Ectodermal cell (in vitro differentiated cells): ENCODE data around the gene ZNF202.

Experiments used
- H3K27ac ChIP-seq: 2 replicates; pipeline ENCODE4 v1.7.0; 2013; ENCODE audit warnings: mild to moderate bottlenecking, low read depth, low read length; ENCODE audit not compliant: insufficient read depth, poor library complexity, severe bottlenecking
- H3K27me3 ChIP-seq: 2 replicates; pipeline ENCODE4 v1.7.0; 2013; ENCODE audit warnings: mild to moderate bottlenecking, low read length; ENCODE audit not compliant: insufficient read depth, control insufficient read depth, poor library complexity, severe bottlenecking
- H3K36me3 ChIP-seq: one replicate; pipeline ENCODE4 v1.7.0; 2013; ENCODE audit warnings: low read length; ENCODE audit not compliant: control insufficient read depth, insufficient read depth
- H3K4me1 ChIP-seq: one replicate; pipeline ENCODE4 v1.7.0; 2013; ENCODE audit warnings: low read length; ENCODE audit not compliant: control insufficient read depth, insufficient read depth
- H3K4me3 ChIP-seq: 2 replicates; pipeline ENCODE4 v1.7.0; 2013; ENCODE audit warnings: low read depth, low read length, control low read depth; ENCODE audit not compliant: insufficient read depth
- H3K9me3 ChIP-seq: 2 replicates; pipeline ENCODE4 v1.7.0; 2013; ENCODE audit warnings: mild to moderate bottlenecking, low read length, moderate library complexity; ENCODE audit not compliant: control insufficient read depth
- WGBS, 2 experiments: methylation state at CpG; one replicate each; pipeline ENCODE4 v1.1.7; 2013; ENCODE audit warnings: missing lambda C conversion rate in 2 of 2; 5-methylcytosine and 5-hydroxymethylcytosine counted together

Gene ZNF202

DNA sequence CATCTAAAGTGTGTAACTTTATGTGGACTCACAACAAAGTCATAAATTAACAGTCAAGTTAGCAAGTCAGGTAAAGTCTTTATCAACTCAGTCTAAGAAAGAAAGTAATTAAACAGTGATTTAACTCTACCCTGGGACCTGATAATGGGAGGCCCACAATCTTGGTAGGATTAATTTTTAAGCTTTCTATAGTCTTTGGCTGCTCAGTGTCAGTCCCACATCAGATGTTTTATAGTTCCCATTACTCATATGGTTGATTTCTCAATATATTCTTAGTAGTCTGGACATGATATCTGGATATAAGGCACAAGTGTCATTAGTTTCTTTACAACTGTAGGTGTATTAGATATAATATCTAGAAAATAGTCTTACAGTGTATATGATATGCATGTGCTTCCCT, 48.5 kb downstream of the ZNF202 start:
- Histone ChIP-seq H3K36me3 (no peaks in the 10 kb centered on the region), H3K4me1 (no peaks in the 10 kb centered on the region), H3K27ac (no peak overlapping the region), H3K27me3 (no peaks in the 10 kb centered on the region), H3K9me3 (no peaks in the 10 kb centered on the region), H3K4me3 (no peak overlapping the region)

DNA sequence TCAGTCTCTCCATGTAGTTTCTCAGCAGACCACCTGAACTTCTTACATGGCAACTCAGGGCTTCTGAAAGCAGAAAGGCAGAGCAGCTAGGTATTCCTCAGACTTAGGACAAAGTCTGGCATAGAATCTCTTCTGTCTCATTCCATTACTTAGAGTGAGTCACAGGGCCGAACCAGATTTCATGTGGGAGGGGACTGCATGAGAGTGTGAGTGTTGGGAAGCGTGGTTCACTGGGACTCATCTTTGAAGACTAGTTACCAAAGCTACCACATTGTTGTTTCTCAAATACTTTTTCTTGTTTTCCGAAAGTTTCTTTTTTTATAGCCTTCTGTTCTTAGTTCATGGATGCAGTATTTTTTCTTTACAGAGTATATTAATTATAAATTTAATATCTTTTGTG, 51.0 kb downstream of the ZNF202 start:
- Histone ChIP-seq H3K4me1 (no peaks in the 10 kb centered on the region), H3K36me3 (no peaks in the 10 kb centered on the region), H3K9me3 (no peaks in the 10 kb centered on the region), H3K27ac (no peak overlapping the region), H3K4me3 (no peak overlapping the region), H3K27me3 (no peaks in the 10 kb centered on the region)
- WGBS, 2 experiments: 71 to 84% methylated on average over 2 of the region's 3 CpGs

DNA sequence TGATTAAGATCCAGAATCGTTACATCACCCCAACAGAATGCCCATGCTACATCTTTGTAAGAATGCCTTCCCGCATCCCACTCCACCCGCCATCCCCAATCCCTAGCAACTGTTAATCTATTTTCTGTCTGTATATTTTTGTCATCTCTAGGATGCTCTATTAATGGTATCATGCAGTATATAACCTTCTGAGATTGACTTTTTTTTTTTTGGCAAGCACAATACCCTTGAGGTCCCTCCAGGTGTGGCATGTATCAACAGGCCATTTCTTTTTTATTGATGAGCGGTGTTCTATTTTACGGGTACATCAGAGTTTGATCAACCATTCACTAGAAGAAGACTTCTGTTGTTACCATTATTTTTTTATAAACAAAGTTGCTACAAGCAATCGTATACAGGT, 56.9 kb downstream of the ZNF202 start:
- Histone ChIP-seq H3K4me1 (peaks cover 5% of the 10 kb centered on the region), H3K9me3 (no peaks in the 10 kb centered on the region), H3K27ac (no peak overlapping the region), H3K4me3 (no peak overlapping the region), H3K27me3 (no peaks in the 10 kb centered on the region), H3K36me3 (no peaks in the 10 kb centered on the region)
- 95 to 98% methylated on average over 5 to 6 of the region's 6 CpGs for WGBS, 2 experiments

- Histone ChIP-seq H3K27me3 (no peaks in the 10 kb centered on the region), H3K36me3 (no peaks in the 10 kb centered on the region), H3K4me3 (no peak overlapping the region), H3K27ac (no peak overlapping the region), H3K4me1 (peaks cover 5% of the 10 kb centered on the region), H3K9me3 (no peaks in the 10 kb centered on the region)
- WGBS, 2 experiments: 86% methylated on average over 8 of the region's 8 CpGs
These were observed 57.9 kb downstream of the ZNF202 start for GRCh38 chr11:123683428-123684170.

DNA sequence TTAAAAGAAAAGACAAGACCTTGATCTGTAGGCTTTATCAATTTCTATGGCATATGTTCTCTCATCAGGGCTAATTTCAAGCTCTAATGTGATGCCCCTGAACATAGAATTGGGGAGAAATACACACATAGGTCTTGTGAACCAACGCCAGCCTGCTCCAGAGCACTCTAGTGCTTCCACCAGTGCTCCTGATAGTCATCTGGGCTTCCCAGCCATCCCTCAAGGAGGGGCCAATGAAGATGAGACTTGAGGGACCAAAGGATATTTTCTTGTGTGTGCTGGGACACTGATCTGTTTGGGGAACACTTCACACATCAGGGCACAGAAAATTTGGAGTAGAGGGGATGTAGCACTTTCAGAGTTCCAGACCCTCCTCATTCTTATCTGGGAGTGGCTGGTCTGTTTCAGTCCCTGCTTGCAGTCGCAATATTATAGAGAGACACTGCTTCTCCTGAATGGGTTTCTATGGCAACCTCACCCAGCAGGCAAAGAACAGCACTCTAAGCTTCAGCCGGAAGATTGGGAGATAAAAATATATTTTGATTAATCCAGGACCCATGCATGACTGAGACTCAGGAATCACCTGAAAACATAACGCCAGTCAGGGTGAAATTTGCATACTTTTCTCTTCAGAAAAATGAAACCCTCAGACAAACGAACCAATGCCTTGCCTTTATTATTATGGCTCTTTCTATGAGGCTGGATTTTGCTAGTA, 58.6 kb downstream of the ZNF202 start:
- H3K36me3 ChIP-seq: no peaks in the 10 kb centered on the region
- H3K4me1 ChIP-seq: peaks cover 5% of the 10 kb centered on the region
- no peak overlapping the region for H3K27ac ChIP-seq
- H3K4me3 ChIP-seq: no peak overlapping the region
- H3K27me3 ChIP-seq: no peaks in the 10 kb centered on the region
- no peaks in the 10 kb centered on the region for H3K9me3 ChIP-seq
- WGBS, 2 experiments: 88 to 93% methylated on average over 5 of the region's 5 CpGs

DNA sequence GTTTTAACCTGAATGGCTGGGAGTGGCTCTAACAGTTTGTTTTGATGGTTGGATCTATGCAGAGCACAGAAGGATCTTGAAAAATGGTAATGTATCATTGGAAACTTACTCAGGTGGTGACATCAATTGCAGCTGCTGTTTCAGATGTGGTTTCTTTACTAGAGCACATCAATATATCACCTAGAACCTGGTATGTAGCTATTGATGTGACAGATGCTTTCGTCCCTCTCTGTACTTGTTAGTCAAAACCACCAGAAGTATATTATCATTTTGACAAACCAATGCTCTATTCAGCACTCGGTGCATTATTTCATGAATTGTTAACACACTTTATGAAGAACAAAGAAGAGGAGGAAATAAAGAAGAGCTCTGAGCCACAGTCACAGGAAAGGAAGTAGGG, 60.4 kb downstream of the ZNF202 start:
- Histone ChIP-seq H3K4me1 (peaks cover 5% of the 10 kb centered on the region), H3K27me3 (no peaks in the 10 kb centered on the region), H3K27ac (no peak overlapping the region), H3K36me3 (no peaks in the 10 kb centered on the region), H3K9me3 (no peaks in the 10 kb centered on the region), H3K4me3 (no peak overlapping the region)
- 92% methylated on average over 2 of the region's 2 CpGs; no CpG with 5 or more reads in 1 of the 2 experiments for WGBS, 2 experiments

- Histone ChIP-seq H3K4me3 (no peak overlapping the region), H3K9me3 (no peaks in the 10 kb centered on the region), H3K36me3 (no peaks in the 10 kb centered on the region), H3K4me1 (peaks cover 4% of the 10 kb centered on the region), H3K27me3 (no peaks in the 10 kb centered on the region), H3K27ac (no peak overlapping the region)
- WGBS, 2 experiments: 92 to 97% methylated on average over 2 of the region's 2 CpGs
These were observed 63.2 kb downstream of the ZNF202 start for GRCh38 chr11:123678246-123678645.

DNA sequence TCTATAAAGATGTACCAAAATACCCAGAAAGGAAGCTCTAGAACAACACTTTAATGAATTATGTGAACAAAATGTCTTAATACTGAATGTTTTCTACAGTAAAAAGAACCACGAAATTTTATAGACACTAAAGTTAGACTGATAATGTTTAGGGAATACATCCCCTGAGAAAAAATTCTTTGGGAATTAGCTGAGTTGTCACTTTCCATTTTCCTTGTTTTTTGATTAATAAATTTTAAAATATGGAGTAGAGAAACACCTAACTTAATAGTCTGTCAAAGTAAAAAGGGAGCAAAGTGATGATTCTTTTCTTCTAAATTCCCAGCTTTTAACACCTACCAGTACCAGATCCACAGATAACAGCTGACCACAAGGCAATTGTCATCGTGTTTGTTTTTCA, 64.0 kb downstream of the ZNF202 start:
- no peak overlapping the region for H3K4me3 ChIP-seq
- 89 to 91% methylated on average over 1 to 2 of the region's 2 CpGs for WGBS, 2 experiments

GRCh38 chr11:123674297-123674696, 67.2 kb downstream of the ZNF202 start:
- no peaks in the 10 kb centered on the region for H3K9me3 ChIP-seq
- H3K27me3 ChIP-seq: no peaks in the 10 kb centered on the region
- H3K27ac ChIP-seq: no peak overlapping the region
- no CpG with 5 or more reads among the region's 2 CpGs for WGBS, 2 experiments
- no peaks in the 10 kb centered on the region for H3K4me1 ChIP-seq
- H3K36me3 ChIP-seq: no peaks in the 10 kb centered on the region
- no peak overlapping the region for H3K4me3 ChIP-seq

More for the DNA sequence above, 64.0 kb downstream of the ZNF202 start:
- Histone ChIP-seq H3K9me3 (no peaks in the 10 kb centered on the region), H3K36me3 (no peaks in the 10 kb centered on the region), H3K27ac (no peak overlapping the region), H3K27me3 (no peaks in the 10 kb centered on the region), H3K4me1 (no peaks in the 10 kb centered on the region)
